IPS-NIHi11 (cell line): ENCODE results near the gene EDN2.

ENCODE experiments used
- DNase-seq: peaks from one replicate; pipeline ENCODE4 v3.0.0; 2012; ENCODE audit warnings: mixed read lengths, low spot score

Gene EDN2

GRCh38 chr1:41498804-41499203 is 14.3 kb upstream of the EDN2 start:
- DNase-seq = no peak

GRCh38 chr1:41498391-41498790 is 13.9 kb upstream of the EDN2 start:
- DNase-seq = no peak

- no peak for DNase-seq
These were observed 13.1 kb upstream of the EDN2 start for GRCh38 chr1:41497461-41498030.

GRCh38 chr1:41497056-41497440 is 12.6 kb upstream of the EDN2 start:
- DNase-seq = no peak

- DNase-seq = peak; percentile 88
These were observed 11.9 kb upstream of the EDN2 start for GRCh38 chr1:41496080-41497055.

- peak; percentile 52 for DNase-seq
These were observed 10.9 kb upstream of the EDN2 start for GRCh38 chr1:41495210-41495948.

- no peak for DNase-seq
These were observed 10.1 kb upstream of the EDN2 start for GRCh38 chr1:41494351-41495209.

- no peak for DNase-seq
These were observed 9.3 kb upstream of the EDN2 start for GRCh38 chr1:41493626-41494350.

GRCh38 chr1:41493117-41493536 is 8.6 kb upstream of the EDN2 start:
- DNase-seq = no peak

- DNase-seq = peak; percentile 64
These were observed 7.9 kb upstream of the EDN2 start for GRCh38 chr1:41492341-41492848.

GRCh38 chr1:41490911-41491310 is 6.4 kb upstream of the EDN2 start:
- DNase-seq = no peak

GRCh38 chr1:41489561-41489960 is 5.1 kb upstream of the EDN2 start:
- DNase-seq = no peak

GRCh38 chr1:41488040-41488951 is 3.8 kb upstream of the EDN2 start:
- DNase-seq = no peak

- DNase-seq = no peak
These were observed 2.9 kb upstream of the EDN2 start for GRCh38 chr1:41487126-41488039.

- no peak for DNase-seq
These were observed 2.1 kb upstream of the EDN2 start for GRCh38 chr1:41486371-41487125.

GRCh38 chr1:41486053-41486370 is 1.5 kb upstream of the EDN2 start:
- no peak for DNase-seq

GRCh38 chr1:41485605-41486004 is 1.1 kb upstream of the EDN2 start:
- no peak for DNase-seq

- DNase-seq = no peak
These were observed 502 bp downstream of the EDN2 start for GRCh38 chr1:41483960-41484401.
